Loucy (cell line): ENCODE data around the gene ZNF341.

ENCODE experiments used
- H2AFZ ChIP-seq: fragments of 200-600 bp; sonication (generic); 2 replicates; pipeline ENCODE4 v1.6.0; 2016; ENCODE audit warnings: antibody characterized with exemption, mild to moderate bottlenecking, low read length, moderate library complexity
- H3F3A ChIP-seq: fragments of 200-600 bp; 2 replicates; pipeline ENCODE4 v1.6.0; 2016; ENCODE audit warnings: antibody characterized with exemption, low read depth, mild to moderate bottlenecking
- H3K27me3 ChIP-seq: fragments of 200-600 bp; sonication (generic); 2 replicates; pipeline ENCODE4 v1.6.1; 2014; ENCODE audit warnings: low read length, mild to moderate bottlenecking; ENCODE audit not compliant: insufficient read depth, poor library complexity, severe bottlenecking
- H3K36me3 ChIP-seq: fragments of 200-600 bp; sonication (generic); 2 replicates; pipeline ENCODE4 v1.6.1; 2016; ENCODE audit warnings: low read length; ENCODE audit not compliant: insufficient read depth
- H3K4me1 ChIP-seq: fragments of 200-600 bp; sonication (generic); 2 replicates; pipeline ENCODE4 v1.5.1; 2014; ENCODE audit warnings: low read length, mild to moderate bottlenecking; ENCODE audit not compliant: insufficient read depth, poor library complexity, severe bottlenecking
- H3K4me2 ChIP-seq: fragments of 200-600 bp; sonication (generic); 2 replicates; pipeline ENCODE4 v1.6.0; 2014; ENCODE audit warnings: antibody characterized with exemption, low read length, low read depth, mild to moderate bottlenecking; ENCODE audit not compliant: poor library complexity, severe bottlenecking
- H3K4me3 ChIP-seq: fragments of 200-600 bp; sonication (generic); 2 replicates; pipeline ENCODE4 v1.5.1; 2014; ENCODE audit warnings: low read length, mild to moderate bottlenecking, mixed read lengths; ENCODE audit not compliant: poor library complexity, severe bottlenecking
- H3K79me2 ChIP-seq: fragments of 200-600 bp; sonication (generic); 2 replicates; pipeline ENCODE4 v1.6.1; 2014; ENCODE audit warnings: low read length; ENCODE audit not compliant: insufficient read depth
- H3K9ac ChIP-seq: fragments of 200-600 bp; sonication (generic); 2 replicates; pipeline ENCODE4 v1.6.0; 2014; ENCODE audit warnings: mild to moderate bottlenecking, low read depth, low read length, moderate library complexity; ENCODE audit not compliant: poor library complexity, severe bottlenecking
- H3K9me2 ChIP-seq: fragments of 200-600 bp; sonication (generic); replicated peaks from 2 replicates; pipeline ENCODE4 v1.6.1; 2016; ENCODE audit warnings: low read depth, low read length, mixed read lengths
- H3K9me3 ChIP-seq: fragments of 200-600 bp; sonication (generic); 2 replicates; pipeline ENCODE4 v1.6.1; 2014; ENCODE audit warnings: mild to moderate bottlenecking, antibody characterized with exemption, low read length, low read depth; ENCODE audit not compliant: insufficient read depth
- H4K20me1 ChIP-seq: fragments of 200-600 bp; sonication (generic); 2 replicates; pipeline ENCODE4 v1.6.0; 2014; ENCODE audit warnings: antibody characterized with exemption, low read length, mild to moderate bottlenecking; ENCODE audit not compliant: insufficient read depth, poor library complexity, severe bottlenecking
- CTCF ChIP-seq: fragments of 200-600 bp; sonication (generic); conservative IDR thresholded peaks from 2 replicates; pipeline ENCODE4 v1.5.1; 2014; ENCODE audit warnings: mild to moderate bottlenecking, antibody characterized with exemption, low read length
- EZH2phosphoT487 ChIP-seq: fragments of 200-600 bp; IDR thresholded peaks from 2 replicates; pipeline ENCODE4 v1.6.1; 2018; ENCODE audit warnings: antibody characterized with exemption, mild to moderate bottlenecking, moderate library complexity, borderline replicate concordance

Gene ZNF341

GRCh38 chr20:33728463-33728862 lies 3.3 kb upstream of the ZNF341 start:
- TF ChIP-seq CTCF: no peak
- TF ChIP-seq EZH2phosphoT487: no peak

GRCh38 chr20:33729101-33729500 lies 2.7 kb upstream of the ZNF341 start:
- TF ChIP-seq EZH2phosphoT487 (no peak), CTCF (no peak)
- no peaks in the 10 kb centered on the region for H3K36me3 ChIP-seq
- no peaks in the 10 kb centered on the region for H4K20me1 ChIP-seq
- no peaks in the 10 kb centered on the region for H3K79me2 ChIP-seq
- peaks cover 12% of the 10 kb centered on the region for H3K4me1 ChIP-seq
- H3K4me2 ChIP-seq: no peak overlapping the region
- H3F3A ChIP-seq: no peaks in the 10 kb centered on the region
- no peaks in the 10 kb centered on the region for H3K27me3 ChIP-seq
- H2AFZ ChIP-seq: no peak overlapping the region
- H3K4me3 ChIP-seq: no peak overlapping the region
- H3K9me3 ChIP-seq: no peaks in the 10 kb centered on the region
- H3K9me2 ChIP-seq: no peaks in the 10 kb centered on the region
- H3K9ac ChIP-seq: no peak overlapping the region

More at GRCh38 chr20:33728463-33728862, 3.3 kb upstream of the ZNF341 start:
- Histone ChIP-seq H3K79me2 (no peaks in the 10 kb centered on the region), H3K9me3 (no peaks in the 10 kb centered on the region), H3K9me2 (no peaks in the 10 kb centered on the region), H3K27me3 (no peaks in the 10 kb centered on the region), H3K4me3 (no peak overlapping the region), H3K36me3 (no peaks in the 10 kb centered on the region), H2AFZ (no peak overlapping the region), H3F3A (no peaks in the 10 kb centered on the region), H3K4me1 (peaks cover 6% of the 10 kb centered on the region), H3K4me2 (no peak overlapping the region), H4K20me1 (no peaks in the 10 kb centered on the region), H3K9ac (no peak overlapping the region)

GRCh38 chr20:33730946-33731692 lies 677 bp upstream of the ZNF341 start:
- peaks cover 15% of the 10 kb centered on the region for H3K4me1 ChIP-seq
- TF ChIP-seq CTCF (no peak), EZH2phosphoT487 (no peak)
- H3K79me2 ChIP-seq: no peaks in the 10 kb centered on the region
- no peaks in the 10 kb centered on the region for H3K9me2 ChIP-seq
- H3K9me3 ChIP-seq: peaks cover 2% of the 10 kb centered on the region
- H3K27me3 ChIP-seq: no peaks in the 10 kb centered on the region
- H3F3A ChIP-seq: no peaks in the 10 kb centered on the region
- H2AFZ ChIP-seq: peak overlapping the region; percentile 73
- H3K4me2 ChIP-seq: peak overlapping the region; percentile 65
- H3K36me3 ChIP-seq: no peaks in the 10 kb centered on the region
- peak overlapping the region; percentile 58 for H3K9ac ChIP-seq
- no peaks in the 10 kb centered on the region for H4K20me1 ChIP-seq
- peak overlapping the region; percentile 63 for H3K4me3 ChIP-seq
